ENCODE data around the gene ATXN7. TPM values are rescaled to one million over a fixed set of nuclear protein-coding genes. Genes with fewer than 3 reads are reported as not detected.

Gene ATXN7
- total RNA-seq, 3 donors from 2014 or later, result 37.4 to 56.2 (median 47.9) TPM

- H3K27me3 ChIP-seq, result no peaks in the 10 kb centered on the region
- H3K4me3 ChIP-seq, result no peak overlapping the region
- no peaks in the 10 kb centered on the region for H3K4me1 ChIP-seq
- H3K36me3 ChIP-seq, result no peaks in the 10 kb centered on the region
- DNase-seq (ENCODE audit: low spot score in 2 of 2), result no peak
- intact Hi-C loops (cut with DNase I; ENCODE audit: low total_unique reads), result no loop called here
- no peaks in the 10 kb centered on the region for H3K9me3 ChIP-seq
- TF ChIP-seq POLR2A (IDR thresholded peaks at IDR 0.05), result no peak
- no peak for TF ChIP-seq CTCF (IDR thresholded peaks at IDR 0.05)
- TF ChIP-seq POLR2AphosphoS5 (IDR thresholded peaks at IDR 0.05), result no peak
- H3K27ac ChIP-seq, result no peak overlapping the region
Observed at GRCh38 chr3:64042952-64043351, 179.3 kb downstream of the ATXN7 start.

GRCh38 chr3:64046592-64046991 is 182.9 kb downstream of the ATXN7 start:
- no peak overlapping the region for H3K27ac ChIP-seq
- no peaks in the 10 kb centered on the region for H3K36me3 ChIP-seq
- DNase-seq (ENCODE audit: low spot score in 2 of 2), result no peak
- intact Hi-C loops (cut with DNase I; ENCODE audit: low total_unique reads), result no loop called here
- no peaks in the 10 kb centered on the region for H3K9me3 ChIP-seq
- H3K4me3 ChIP-seq, result no peak overlapping the region
- no peaks in the 10 kb centered on the region for H3K4me1 ChIP-seq
- no peaks in the 10 kb centered on the region for H3K27me3 ChIP-seq
- TF ChIP-seq POLR2AphosphoS5 (IDR thresholded peaks at IDR 0.05) (no peak), POLR2A (IDR thresholded peaks at IDR 0.05) (no peak), CTCF (IDR thresholded peaks at IDR 0.05) (no peak)

- no peak overlapping the region for H3K27ac ChIP-seq
- no peak for DNase-seq (ENCODE audit: low spot score in 2 of 2)
- intact Hi-C loops (cut with DNase I; ENCODE audit: low total_unique reads), result no loop called here
- no peak for TF ChIP-seq CTCF (IDR thresholded peaks at IDR 0.05)
- no peak for TF ChIP-seq POLR2A (IDR thresholded peaks at IDR 0.05)
- no peak for TF ChIP-seq POLR2AphosphoS5 (IDR thresholded peaks at IDR 0.05)
- no peaks in the 10 kb centered on the region for H3K27me3 ChIP-seq
- no peaks in the 10 kb centered on the region for H3K9me3 ChIP-seq
- no peaks in the 10 kb centered on the region for H3K36me3 ChIP-seq
- H3K4me3 ChIP-seq, result no peak overlapping the region
- H3K4me1 ChIP-seq, result no peaks in the 10 kb centered on the region
Observed at GRCh38 chr3:64046996-64047594, 183.4 kb downstream of the ATXN7 start.

- intact Hi-C loops (cut with DNase I; ENCODE audit: low total_unique reads), result no loop called here
- Histone ChIP-seq H3K9me3 (no peaks in the 10 kb centered on the region), H3K27ac (no peak overlapping the region)
Observed at GRCh38 chr3:64047787-64048186, 184.1 kb downstream of the ATXN7 start.

More at GRCh38 chr3:64047787-64048186, 184.1 kb downstream of the ATXN7 start:
- H3K27me3 ChIP-seq, result no peaks in the 10 kb centered on the region
- no peaks in the 10 kb centered on the region for H3K36me3 ChIP-seq
- no peak for TF ChIP-seq POLR2AphosphoS5 (IDR thresholded peaks at IDR 0.05)
- no peak for TF ChIP-seq POLR2A (IDR thresholded peaks at IDR 0.05)
- no peak for TF ChIP-seq CTCF (IDR thresholded peaks at IDR 0.05)
- no peak overlapping the region for H3K4me3 ChIP-seq
- H3K4me1 ChIP-seq, result no peaks in the 10 kb centered on the region
- no peak for DNase-seq (ENCODE audit: low spot score in 2 of 2)

All from breast epithelium (tissue), 4 donors.